Measurements from ENCODE around the gene CA11. TPM values are rescaled to one million over a fixed set of nuclear protein-coding genes. Genes with fewer than 3 reads are reported as not detected.

CA11 gene
- total and polyA plus RNA-seq, 9 of the 15 experiments (the other 6 are each of a cell fraction or from before 2014, with no cell fraction given) = 2.9 to 19.9 (median 8.3) TPM

- TF ChIP-seq, protein P1, sequence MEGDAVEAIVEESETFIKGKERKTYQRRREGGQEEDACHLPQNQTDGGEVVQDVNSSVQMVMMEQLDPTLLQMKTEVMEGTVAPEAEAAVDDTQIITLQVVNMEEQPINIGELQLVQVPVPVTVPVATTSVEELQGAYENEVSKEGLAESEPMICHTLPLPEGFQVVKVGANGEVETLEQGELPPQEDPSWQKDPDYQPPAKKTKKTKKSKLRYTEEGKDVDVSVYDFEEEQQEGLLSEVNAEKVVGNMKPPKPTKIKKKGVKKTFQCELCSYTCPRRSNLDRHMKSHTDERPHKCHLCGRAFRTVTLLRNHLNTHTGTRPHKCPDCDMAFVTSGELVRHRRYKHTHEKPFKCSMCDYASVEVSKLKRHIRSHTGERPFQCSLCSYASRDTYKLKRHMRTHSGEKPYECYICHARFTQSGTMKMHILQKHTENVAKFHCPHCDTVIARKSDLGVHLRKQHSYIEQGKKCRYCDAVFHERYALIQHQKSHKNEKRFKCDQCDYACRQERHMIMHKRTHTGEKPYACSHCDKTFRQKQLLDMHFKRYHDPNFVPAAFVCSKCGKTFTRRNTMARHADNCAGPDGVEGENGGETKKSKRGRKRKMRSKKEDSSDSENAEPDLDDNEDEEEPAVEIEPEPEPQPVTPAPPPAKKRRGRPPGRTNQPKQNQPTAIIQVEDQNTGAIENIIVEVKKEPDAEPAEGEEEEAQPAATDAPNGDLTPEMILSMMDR (IDR thresholded peaks at IDR 0.05 in 2 of 3, conservative IDR thresholded peaks at IDR 0.05 in 1 of 3; ENCODE audit: insufficient read depth in 2 of 3, low read depth in 1 of 3, low read length in 3 of 3) = peak; percentile 90 to 92 (median 92)
- TF ChIP-seq RB1 (IDR thresholded peaks at IDR 0.05; ENCODE audit: low read depth) = 0 out of 2 replicates have a peak, but pooled peaks have one; percentile 27
- TF ChIP-seq CHAMP1 (IDR thresholded peaks at IDR 0.05) = no peak
- peak; percentile 64; the same call in 1 of the 2 replicates for TF ChIP-seq ZNF121 (CRISPR knock-in tag; conservative IDR thresholded peaks at IDR 0.05)
- TF ChIP-seq, protein P2, sequence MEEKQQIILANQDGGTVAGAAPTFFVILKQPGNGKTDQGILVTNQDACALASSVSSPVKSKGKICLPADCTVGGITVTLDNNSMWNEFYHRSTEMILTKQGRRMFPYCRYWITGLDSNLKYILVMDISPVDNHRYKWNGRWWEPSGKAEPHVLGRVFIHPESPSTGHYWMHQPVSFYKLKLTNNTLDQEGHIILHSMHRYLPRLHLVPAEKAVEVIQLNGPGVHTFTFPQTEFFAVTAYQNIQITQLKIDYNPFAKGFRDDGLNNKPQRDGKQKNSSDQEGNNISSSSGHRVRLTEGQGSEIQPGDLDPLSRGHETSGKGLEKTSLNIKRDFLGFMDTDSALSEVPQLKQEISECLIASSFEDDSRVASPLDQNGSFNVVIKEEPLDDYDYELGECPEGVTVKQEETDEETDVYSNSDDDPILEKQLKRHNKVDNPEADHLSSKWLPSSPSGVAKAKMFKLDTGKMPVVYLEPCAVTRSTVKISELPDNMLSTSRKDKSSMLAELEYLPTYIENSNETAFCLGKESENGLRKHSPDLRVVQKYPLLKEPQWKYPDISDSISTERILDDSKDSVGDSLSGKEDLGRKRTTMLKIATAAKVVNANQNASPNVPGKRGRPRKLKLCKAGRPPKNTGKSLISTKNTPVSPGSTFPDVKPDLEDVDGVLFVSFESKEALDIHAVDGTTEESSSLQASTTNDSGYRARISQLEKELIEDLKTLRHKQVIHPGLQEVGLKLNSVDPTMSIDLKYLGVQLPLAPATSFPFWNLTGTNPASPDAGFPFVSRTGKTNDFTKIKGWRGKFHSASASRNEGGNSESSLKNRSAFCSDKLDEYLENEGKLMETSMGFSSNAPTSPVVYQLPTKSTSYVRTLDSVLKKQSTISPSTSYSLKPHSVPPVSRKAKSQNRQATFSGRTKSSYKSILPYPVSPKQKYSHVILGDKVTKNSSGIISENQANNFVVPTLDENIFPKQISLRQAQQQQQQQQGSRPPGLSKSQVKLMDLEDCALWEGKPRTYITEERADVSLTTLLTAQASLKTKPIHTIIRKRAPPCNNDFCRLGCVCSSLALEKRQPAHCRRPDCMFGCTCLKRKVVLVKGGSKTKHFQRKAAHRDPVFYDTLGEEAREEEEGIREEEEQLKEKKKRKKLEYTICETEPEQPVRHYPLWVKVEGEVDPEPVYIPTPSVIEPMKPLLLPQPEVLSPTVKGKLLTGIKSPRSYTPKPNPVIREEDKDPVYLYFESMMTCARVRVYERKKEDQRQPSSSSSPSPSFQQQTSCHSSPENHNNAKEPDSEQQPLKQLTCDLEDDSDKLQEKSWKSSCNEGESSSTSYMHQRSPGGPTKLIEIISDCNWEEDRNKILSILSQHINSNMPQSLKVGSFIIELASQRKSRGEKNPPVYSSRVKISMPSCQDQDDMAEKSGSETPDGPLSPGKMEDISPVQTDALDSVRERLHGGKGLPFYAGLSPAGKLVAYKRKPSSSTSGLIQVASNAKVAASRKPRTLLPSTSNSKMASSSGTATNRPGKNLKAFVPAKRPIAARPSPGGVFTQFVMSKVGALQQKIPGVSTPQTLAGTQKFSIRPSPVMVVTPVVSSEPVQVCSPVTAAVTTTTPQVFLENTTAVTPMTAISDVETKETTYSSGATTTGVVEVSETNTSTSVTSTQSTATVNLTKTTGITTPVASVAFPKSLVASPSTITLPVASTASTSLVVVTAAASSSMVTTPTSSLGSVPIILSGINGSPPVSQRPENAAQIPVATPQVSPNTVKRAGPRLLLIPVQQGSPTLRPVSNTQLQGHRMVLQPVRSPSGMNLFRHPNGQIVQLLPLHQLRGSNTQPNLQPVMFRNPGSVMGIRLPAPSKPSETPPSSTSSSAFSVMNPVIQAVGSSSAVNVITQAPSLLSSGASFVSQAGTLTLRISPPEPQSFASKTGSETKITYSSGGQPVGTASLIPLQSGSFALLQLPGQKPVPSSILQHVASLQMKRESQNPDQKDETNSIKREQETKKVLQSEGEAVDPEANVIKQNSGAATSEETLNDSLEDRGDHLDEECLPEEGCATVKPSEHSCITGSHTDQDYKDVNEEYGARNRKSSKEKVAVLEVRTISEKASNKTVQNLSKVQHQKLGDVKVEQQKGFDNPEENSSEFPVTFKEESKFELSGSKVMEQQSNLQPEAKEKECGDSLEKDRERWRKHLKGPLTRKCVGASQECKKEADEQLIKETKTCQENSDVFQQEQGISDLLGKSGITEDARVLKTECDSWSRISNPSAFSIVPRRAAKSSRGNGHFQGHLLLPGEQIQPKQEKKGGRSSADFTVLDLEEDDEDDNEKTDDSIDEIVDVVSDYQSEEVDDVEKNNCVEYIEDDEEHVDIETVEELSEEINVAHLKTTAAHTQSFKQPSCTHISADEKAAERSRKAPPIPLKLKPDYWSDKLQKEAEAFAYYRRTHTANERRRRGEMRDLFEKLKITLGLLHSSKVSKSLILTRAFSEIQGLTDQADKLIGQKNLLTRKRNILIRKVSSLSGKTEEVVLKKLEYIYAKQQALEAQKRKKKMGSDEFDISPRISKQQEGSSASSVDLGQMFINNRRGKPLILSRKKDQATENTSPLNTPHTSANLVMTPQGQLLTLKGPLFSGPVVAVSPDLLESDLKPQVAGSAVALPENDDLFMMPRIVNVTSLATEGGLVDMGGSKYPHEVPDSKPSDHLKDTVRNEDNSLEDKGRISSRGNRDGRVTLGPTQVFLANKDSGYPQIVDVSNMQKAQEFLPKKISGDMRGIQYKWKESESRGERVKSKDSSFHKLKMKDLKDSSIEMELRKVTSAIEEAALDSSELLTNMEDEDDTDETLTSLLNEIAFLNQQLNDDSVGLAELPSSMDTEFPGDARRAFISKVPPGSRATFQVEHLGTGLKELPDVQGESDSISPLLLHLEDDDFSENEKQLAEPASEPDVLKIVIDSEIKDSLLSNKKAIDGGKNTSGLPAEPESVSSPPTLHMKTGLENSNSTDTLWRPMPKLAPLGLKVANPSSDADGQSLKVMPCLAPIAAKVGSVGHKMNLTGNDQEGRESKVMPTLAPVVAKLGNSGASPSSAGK (IDR thresholded peaks at IDR 0.05) = no peak; the same call in 1 of the 2 replicates
- peak; percentile 41; the same call in 1 of the 2 replicates for TF ChIP-seq MAX (CRISPR knock-in tag; IDR thresholded peaks at IDR 0.05)
- TF ChIP-seq TEAD1 (CRISPR knock-in tag; IDR thresholded peaks at IDR 0.05) = peak in 1 of 2 experiments; percentile 93; a peak in 2 of 4 replicates
These were observed 29.2 kb upstream of the CA11 start (continued) for GRCh38 chr19:48674921-48675824.

All from K562 (cell line).